ENCODE measurements around the gene HES1. TPM values are rescaled to one million over a fixed set of nuclear protein-coding genes. Genes with fewer than 3 reads are reported as not detected.

Gene HES1
- total RNA-seq, 1 experiment from 2014 or later = 34.6 TPM

GRCh38 chr3:194139071-194139813 lies 3.3 kb downstream of the HES1 start:
- peak overlapping the region; percentile 97 for H3K4me3 Mint-ChIP-seq (ENCODE audit: unreplicated experiment)
- H3K27ac Mint-ChIP-seq (ENCODE audit: low read depth, unreplicated experiment) = peak overlapping the region; percentile 47
- BruUV-seq (replicated peaks) = no TSS peak
- TF ChIP-seq CTCF (IDR thresholded peaks at IDR 0.05; ENCODE audit: unreplicated experiment) = no peak
- no peaks in the 10 kb centered on the region for H3K9me3 Mint-ChIP-seq (ENCODE audit: unreplicated experiment)
- H3K4me1 Mint-ChIP-seq (ENCODE audit: insufficient read depth, unreplicated experiment) = peaks cover 26% of the 10 kb centered on the region
- CTCF ChIA-PET = interaction anchor here (0.6 to 6.0 kb wide), 7 partner anchors 178 to 383 kb away, joined by 3 to 45 read pairs (median 7); no protein-coding TSS in a partner anchor
- no peaks in the 10 kb centered on the region for H3K27me3 Mint-ChIP-seq (ENCODE audit: insufficient read depth, unreplicated experiment)
- intact Hi-C loops (cut with micrococcal nuclease) = loop anchor here (2.0 to 10.0 kb wide), 2 partner anchors 266 to 474 kb away; no protein-coding TSS in a partner anchor
- POLR2A ChIA-PET = interaction anchor here (0.7 to 10.1 kb wide), 19 partner anchors 10 to 461 kb away, joined by 3 to 193 read pairs (median 5); no protein-coding TSS in a partner anchor
- peak; percentile 95 for DNase-seq (ENCODE audit: unreplicated experiment)
- peaks cover 36% of the 10 kb centered on the region for H3K36me3 Mint-ChIP-seq (ENCODE audit: insufficient read depth, unreplicated experiment)

- Mint-ChIP-seq H3K27me3 (ENCODE audit: insufficient read depth, unreplicated experiment) (no peaks in the 10 kb centered on the region), H3K4me1 (ENCODE audit: insufficient read depth, unreplicated experiment) (peaks cover 26% of the 10 kb centered on the region), H3K9me3 (ENCODE audit: unreplicated experiment) (no peaks in the 10 kb centered on the region), H3K4me3 (ENCODE audit: unreplicated experiment) (peak overlapping the region; percentile 97), H3K36me3 (ENCODE audit: insufficient read depth, unreplicated experiment) (peaks cover 36% of the 10 kb centered on the region), H3K27ac (ENCODE audit: low read depth, unreplicated experiment) (peak overlapping the region; percentile 47)
- POLR2A ChIA-PET = interaction anchor here (0.7 to 10.1 kb wide), 15 partner anchors 9 to 462 kb away, joined by 3 to 193 read pairs (median 7); no protein-coding TSS in a partner anchor
- no TSS peak for BruUV-seq (replicated peaks)
- no peak for TF ChIP-seq CTCF (IDR thresholded peaks at IDR 0.05; ENCODE audit: unreplicated experiment)
- CTCF ChIA-PET = interaction anchor here (0.7 to 6.0 kb wide), 7 partner anchors 177 to 360 kb away, joined by 3 to 45 read pairs (median 3); no protein-coding TSS in a partner anchor
- intact Hi-C loops (cut with micrococcal nuclease) = loop anchor here (2.0 to 10.0 kb wide), 2 partner anchors 265 to 475 kb away; no protein-coding TSS in a partner anchor
- no peak for DNase-seq (ENCODE audit: unreplicated experiment)
Observed at GRCh38 chr3:194139814-194140391, 4.0 kb downstream of the HES1 start.

DNA sequence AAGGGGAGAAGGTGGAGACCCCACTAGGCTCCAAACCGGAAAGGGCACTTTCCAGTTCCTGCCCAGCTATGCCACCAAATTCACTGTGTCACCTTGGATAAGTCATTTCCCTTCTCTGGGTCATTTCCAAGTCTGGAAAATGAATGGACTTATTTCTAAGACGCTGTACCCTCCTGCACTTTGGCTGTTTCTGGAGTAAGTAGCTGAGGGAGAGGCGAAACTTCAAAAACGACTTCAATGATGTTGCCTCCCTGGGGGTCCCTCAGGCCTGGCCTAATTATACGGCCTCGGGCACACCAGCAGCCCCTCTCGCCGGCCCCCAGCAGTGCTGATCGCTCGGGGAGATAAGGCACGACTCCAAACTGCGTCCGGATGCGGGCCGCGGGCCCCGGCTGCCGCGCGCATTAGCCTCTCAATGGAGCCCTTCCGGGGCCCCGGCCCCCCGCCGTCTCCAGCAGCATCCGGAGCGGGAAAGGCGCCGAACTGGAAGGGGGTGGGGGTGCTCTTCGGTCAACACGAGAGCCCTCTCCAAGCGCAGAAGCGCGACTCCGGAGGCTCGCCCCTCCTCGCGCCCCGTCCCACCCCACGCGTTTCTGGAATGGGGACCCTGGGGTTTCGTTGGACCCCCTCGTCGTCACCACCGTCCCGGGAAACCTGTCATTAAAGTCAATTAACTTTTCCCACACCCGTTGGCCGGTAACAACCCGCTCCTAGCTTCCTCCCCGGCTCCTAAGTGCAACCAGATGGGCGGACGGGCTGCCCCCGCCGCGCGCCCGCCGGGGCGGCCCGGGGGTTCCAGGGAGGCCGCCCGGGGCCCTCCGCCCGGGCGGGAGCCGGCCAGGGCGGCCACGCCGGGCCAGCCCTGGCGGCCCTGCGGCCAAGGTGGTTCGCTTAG lies 4.8 kb downstream of the HES1 start:
- POLR2A ChIA-PET = interaction anchor here (0.6 to 10.1 kb wide), 29 partner anchors 8 to 493 kb away, joined by 3 to 193 read pairs (median 4); no protein-coding TSS in a partner anchor
- H3K4me3 Mint-ChIP-seq (ENCODE audit: unreplicated experiment) = peak overlapping the region; percentile 97
- no peaks in the 10 kb centered on the region for H3K27me3 Mint-ChIP-seq (ENCODE audit: insufficient read depth, unreplicated experiment)
- H3K9me3 Mint-ChIP-seq (ENCODE audit: unreplicated experiment) = no peaks in the 10 kb centered on the region
- intact Hi-C loops (cut with micrococcal nuclease) = no loop called here
- TF ChIP-seq CTCF (IDR thresholded peaks at IDR 0.05; ENCODE audit: unreplicated experiment) = no peak
- BruUV-seq (replicated peaks) = TSS peak; percentile 63
- CTCF ChIA-PET = interaction anchor here (0.5 to 6.0 kb wide), 11 partner anchors 27 to 475 kb away, joined by 3 to 45 read pairs (median 3); no protein-coding TSS in a partner anchor
- peak; percentile 75 for DNase-seq (ENCODE audit: unreplicated experiment)
- peaks cover 26% of the 10 kb centered on the region for H3K4me1 Mint-ChIP-seq (ENCODE audit: insufficient read depth, unreplicated experiment)
- H3K36me3 Mint-ChIP-seq (ENCODE audit: insufficient read depth, unreplicated experiment) = peaks cover 34% of the 10 kb centered on the region
- peak overlapping the region; percentile 27 for H3K27ac Mint-ChIP-seq (ENCODE audit: low read depth, unreplicated experiment)

All from MCF 10A (cell line).